Prostate gland (tissue), 2 donors: ENCODE measurements around the gene CRB2.

Source experiments
- CTCF ChIP-seq, 4 experiments: fragments of 200-600 bp in 2 of 4; fragments of 450-650 bp in 2 of 4; sonication (generic) in 2 of 4; IDR thresholded peaks; 1 replicate in 3 of 4; 2 replicates in 1 of 4; pipeline ENCODE4 v1.5.1; 2016 to 2019; ENCODE audit warnings: antibody characterized with exemption in 4 of 4, mild to moderate bottlenecking in 2 of 4, moderate library complexity in 2 of 4
- POLR2A ChIP-seq: fragments of 450-650 bp; IDR thresholded peaks from one replicate; pipeline ENCODE4 v1.6.1; 2016; ENCODE audit warnings: antibody characterized with exemption, mild to moderate bottlenecking

- TF ChIP-seq CTCF (IDR thresholded peaks at IDR 0.05), result no peak
- TF ChIP-seq POLR2A, result no peak
Measured at GRCh38 chr9:123365881-123366528, 10.0 kb downstream of the CRB2 start.
